Measurements from ENCODE around the gene ZNF827.

- TF ChIP-seq CREB1 (CRISPR knock-in tag; IDR thresholded peaks at IDR 0.05; ENCODE audit: low read depth) (no peak), EZH2 (IDR thresholded peaks at IDR 0.05; ENCODE audit: low read depth, unreplicated experiment) (no peak), ZNF114 (CRISPR knock-in tag; IDR thresholded peaks at IDR 0.05) (no peak), NANOG (IDR thresholded peaks at IDR 0.05; ENCODE audit: borderline replicate concordance) (no peak), POLR2AphosphoS5 (IDR thresholded peaks at IDR 0.05; ENCODE audit: low read depth) (no peak)
Measured at GRCh38 chr4:145763399-145763798, 175.2 kb downstream of the ZNF827 start.

Data from GM23338 (cell line).